Measurements from ENCODE around the gene ZSWIM8.
A peak's percentile ranks its signal among the peaks of the same experiment; 100 is the strongest.
"Not testable (repeated sequence)": the region's sequence is repeated elsewhere in the genome, so short reads cannot be mapped to it uniquely, and the experiment has no call there.

The ZSWIM8 gene

DNA sequence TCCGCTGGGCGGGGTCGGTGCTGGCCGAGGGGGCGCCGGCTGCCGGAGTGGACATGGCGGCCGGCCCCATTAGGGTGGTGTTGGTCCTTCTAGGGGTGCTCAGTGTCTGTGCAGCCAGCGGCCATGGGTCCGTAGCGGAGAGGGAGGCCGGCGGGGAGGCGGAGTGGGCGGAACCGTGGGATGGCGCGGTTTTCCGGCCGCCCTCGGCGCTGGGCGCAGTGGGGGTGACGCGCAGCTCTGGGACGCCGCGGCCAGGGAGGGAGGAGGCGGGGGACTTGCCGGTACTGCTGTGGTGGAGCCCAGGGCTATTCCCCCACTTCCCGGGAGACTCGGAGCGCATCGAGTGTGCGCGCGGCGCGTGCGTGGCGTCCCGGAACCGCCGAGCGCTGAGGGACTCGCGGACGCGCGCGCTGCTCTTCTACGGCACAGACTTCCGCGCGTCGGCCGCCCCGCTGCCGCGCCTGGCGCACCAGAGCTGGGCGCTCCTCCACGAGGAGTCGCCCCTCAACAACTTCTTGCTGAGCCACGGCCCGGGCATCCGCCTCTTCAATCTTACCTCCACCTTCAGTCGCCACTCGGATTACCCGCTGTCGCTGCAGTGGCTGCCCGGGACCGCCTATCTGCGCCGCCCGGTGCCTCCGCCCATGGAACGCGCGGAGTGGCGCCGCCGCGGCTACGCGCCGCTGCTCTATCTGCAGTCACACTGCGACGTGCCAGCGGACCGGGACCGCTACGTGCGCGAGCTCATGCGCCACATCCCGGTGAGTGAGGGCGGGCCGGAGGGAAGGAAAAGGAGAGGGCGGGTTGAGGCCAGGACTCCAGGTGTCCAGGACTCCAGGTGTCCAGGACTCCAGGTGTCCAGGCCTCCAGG lies 12.9 kb upstream of the ZSWIM8 start:
- peak; percentile 49 for DNase-seq (ENCODE audit: low read depth)

DNA sequence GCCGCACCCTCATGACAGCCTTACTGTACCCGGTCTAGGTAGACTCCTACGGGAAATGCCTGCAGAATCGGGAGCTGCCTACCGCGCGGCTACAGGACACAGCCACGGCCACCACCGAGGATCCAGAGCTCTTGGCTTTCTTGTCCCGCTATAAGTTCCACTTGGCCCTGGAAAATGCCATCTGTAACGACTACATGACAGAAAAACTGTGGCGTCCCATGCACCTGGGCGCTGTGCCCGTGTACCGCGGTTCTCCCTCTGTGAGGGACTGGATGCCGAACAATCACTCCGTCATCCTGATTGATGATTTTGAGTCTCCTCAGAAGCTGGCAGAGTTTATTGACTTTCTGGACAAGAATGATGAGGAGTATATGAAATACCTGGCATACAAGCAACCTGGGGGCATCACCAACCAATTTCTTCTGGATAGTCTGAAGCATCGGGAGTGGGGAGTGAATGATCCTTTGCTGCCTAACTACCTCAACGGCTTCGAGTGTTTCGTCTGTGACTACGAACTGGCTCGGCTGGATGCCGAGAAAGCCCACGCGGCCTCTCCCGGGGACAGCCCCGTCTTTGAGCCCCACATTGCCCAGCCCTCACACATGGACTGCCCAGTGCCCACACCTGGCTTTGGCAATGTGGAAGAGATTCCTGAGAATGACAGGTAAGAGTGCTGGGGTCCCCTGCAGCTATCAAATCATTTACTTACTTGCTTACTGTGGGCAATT lies 12.1 kb upstream of the ZSWIM8 start:
- no peak for DNase-seq (ENCODE audit: low read depth)

DNA sequence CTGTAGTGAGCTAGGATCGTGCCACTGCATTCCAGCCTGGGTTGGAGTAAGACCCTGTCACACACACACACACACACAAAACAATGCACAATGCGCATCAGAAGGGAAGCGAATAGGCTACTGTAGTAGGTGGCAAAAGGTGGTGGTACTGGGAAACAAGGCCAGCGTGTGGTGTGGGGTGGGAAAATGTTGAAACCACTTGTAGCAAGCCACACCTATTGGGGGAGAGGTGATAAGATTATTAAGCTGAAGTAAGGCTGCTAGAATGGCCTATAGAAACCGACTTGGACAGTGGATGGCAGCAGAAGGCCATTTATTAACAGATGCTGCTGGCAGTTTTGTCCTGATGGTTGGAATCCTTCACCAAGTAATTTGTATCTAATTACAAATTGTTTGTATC lies 10.8 kb upstream of the ZSWIM8 start:
- no peak for DNase-seq (ENCODE audit: low read depth)

DNA sequence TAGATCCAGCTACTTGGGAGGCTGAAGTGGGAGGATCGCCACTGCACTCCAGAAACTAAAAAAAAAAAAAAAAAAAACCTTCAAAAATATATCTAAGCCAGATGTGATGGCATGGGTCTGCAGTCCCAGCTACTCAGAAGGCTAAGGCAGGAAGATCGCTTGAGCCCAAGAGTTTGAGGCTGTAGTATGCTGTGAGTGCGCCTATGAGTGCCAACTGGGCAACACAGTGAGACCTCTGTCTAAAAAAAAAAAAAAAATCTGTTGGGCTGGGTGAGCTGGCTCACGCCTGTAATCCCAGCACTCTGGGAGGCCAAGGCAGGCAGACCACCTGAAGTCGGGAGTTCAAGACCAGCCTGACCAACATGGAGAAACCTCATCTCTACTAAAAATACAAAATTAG lies 6.4 kb upstream of the ZSWIM8 start:
- no peak for DNase-seq (ENCODE audit: low read depth)

DNA sequence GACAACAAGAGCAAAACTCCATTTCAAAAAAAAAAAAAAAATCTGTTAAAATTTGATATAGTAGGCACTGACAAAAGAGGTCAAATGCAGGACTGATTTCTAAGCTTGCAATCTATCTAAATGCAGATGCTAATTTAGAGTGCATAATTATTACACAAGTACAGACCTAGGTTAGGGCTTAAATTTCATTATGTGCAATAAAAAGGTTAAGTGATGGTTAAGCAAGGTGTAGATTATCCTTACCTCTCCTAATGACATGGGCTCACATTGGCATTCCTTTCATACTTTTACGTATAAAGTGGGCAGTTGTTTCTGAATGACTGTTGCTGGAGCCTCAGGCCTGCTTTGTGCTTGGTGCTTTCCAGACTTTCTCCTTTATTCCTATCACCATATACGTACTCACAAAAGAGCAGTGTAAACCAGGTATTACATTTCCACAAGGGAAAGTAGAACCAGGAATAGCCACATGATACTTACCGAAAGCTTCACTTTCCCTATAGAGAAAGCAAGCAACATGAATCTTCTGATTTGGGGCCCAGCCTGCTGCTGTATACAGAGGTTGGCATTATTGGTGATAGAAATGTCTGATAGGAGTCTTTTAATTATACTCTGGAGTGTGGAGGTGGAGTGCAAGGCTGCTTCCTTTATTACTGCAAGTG lies 5.7 kb upstream of the ZSWIM8 start:
- no peak for DNase-seq (ENCODE audit: low read depth)

DNA sequence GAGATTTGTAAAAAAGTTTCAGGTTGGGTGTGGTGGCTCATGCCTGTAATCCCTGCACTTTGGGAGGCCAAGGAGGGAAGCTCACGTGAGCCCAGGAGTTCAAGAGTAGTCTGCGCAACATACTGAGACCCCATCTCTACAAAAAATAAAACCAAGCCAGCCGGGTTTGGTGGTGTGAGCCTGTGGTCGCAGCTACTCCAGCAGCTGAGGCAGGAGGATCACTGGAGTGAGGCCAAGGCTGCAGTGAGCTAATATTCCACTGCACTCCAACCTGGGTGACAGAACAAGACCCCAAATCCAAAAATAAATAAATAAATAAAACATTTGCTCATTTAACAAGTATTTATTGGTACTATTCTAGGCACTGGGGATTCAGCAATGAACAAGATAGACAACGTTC lies 5.1 kb upstream of the ZSWIM8 start:
- no peak for DNase-seq (ENCODE audit: low read depth)

DNA sequence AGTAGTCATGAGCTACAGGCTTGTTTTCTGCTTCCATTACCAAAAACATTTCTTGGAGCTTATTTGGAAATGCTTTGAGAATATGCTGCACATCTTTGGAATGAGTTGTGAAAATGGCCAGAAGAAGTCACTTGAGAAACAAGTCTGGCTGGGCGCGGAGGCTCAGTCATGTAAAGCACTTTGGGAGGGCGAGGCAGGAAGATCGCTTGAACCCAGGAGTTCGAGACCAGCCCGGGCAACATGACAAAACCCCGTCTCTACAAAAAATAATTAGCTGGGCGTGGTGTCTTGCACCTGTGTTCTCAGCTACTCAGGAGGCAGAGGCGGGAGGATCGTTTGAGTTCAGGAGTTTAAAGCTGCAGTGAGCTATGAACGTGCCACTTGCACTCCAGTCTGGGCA lies 4.4 kb upstream of the ZSWIM8 start:
- DNase-seq (ENCODE audit: low read depth) = no peak

DNA sequence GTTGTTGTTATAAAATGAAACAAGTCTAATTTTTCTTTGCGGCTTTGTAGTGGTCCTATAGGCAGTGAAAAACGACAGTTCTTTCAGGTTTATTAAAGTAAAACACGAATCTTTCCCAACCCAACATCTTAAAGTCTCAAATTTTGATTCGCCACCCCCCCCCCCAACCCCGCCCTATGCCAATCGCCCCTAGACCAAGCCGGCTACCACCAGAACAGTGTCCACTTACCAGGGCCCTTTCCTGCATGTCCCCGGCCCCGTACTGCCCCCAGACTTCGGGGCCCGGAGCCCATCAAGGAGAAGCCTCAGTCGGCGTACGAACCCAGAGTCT lies 3.9 kb upstream of the ZSWIM8 start:
- no peak for DNase-seq (ENCODE audit: low read depth)

DNA sequence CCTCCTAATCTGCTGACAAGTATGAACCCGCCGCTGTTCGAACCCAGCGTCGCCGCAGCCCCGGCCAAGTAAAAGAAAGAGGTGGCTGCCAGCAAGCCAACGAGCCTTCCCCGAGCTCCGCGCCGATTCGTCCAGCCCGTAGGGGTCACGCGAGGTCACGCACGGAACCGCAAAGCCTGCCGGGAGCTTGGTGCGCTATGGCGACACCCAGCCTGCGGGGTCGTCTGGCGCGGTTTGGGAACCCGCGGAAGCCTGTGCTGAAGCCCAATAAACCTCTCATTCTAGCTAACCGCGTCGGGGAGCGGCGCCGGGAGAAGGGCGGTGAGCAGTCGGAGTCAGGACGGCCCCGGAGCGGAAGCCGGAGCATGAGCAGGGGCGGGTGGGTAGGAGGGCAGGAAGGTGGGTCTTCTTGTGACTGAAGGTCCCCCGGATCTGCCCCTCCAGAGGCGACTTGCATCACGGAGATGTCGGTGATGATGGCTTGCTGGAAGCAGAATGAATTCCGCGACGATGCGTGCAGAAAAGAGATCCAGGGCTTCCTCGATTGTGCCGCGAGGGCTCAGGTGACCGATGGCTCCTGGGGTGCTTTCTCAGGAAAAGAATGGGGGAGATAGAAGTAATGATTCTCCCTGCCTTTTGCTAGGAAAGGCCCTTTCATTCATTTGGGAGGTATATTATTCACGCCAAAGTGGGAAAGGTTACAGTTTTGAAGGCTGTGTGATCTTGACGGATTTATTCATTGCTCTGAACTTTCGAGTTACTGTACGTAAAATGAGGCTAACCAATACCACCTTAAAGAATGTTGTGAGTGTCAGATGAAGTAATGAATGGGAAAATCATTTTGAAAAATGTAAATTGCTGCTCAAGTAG lies 3.3 kb upstream of the ZSWIM8 start, which contains the start of gene CHCHD1:
Gene CHCHD1 (plus strand): TSS at position 170 of the 870 bp plus-strand sequence. CDS start 28 bp downstream, at position 198.
- peak; percentile 63 for DNase-seq (ENCODE audit: low read depth)

DNA sequence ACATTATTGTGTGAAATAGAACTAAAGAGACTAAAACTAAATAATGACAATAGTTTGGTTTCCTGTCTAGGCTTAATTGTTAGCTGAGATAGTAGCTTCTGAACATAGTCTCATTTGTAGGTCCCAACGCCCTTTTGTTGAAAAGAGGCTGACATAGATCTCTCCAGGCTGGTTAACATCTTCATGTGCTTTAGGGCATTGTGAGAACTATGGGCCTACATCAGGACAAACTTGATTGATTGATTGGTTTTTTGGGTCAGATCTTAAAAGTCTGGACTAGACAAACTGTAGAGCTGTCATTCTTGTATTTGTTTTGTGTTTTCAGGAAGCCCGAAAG lies 2.7 kb upstream of the ZSWIM8 start:
- DNase-seq (ENCODE audit: low read depth) = no peak

DNA sequence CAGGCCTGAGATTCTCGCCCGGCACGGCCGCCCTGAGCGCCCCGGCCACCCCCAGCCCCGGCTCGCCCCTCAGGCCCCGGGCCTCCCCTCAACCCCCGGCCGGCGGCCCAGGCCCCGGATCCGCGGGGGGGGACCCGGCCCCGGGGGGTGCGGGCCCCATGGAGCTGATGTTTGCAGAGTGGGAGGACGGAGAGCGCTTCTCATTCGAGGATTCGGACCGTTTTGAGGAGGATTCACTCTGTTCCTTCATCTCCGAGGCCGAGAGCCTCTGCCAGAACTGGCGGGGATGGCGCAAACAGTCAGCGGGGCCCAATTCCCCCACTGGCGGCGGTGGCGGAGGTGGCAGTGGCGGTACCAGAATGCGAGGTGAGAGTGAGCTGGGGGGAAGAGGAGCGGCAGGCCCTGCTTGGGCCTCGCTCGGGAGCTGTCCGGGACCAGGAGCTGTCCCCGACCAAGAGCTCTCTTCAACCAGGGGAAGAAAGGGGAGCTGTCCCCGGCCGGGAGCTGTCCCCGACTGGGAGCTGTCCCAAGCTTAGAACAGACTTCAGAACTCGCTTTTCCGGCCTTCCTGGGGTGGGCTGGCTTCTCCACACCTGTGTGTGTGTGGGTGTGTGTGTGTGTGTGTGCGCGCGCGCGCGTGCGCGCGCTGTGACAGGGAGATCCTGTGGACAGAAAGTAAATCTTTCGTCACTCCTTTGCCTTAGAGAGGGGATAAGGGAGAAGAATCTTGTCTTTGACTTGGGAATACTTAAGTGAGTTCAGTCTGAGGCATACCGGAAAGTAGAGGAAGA lies 510 bp downstream of the ZSWIM8 start:
- no peak for DNase-seq (ENCODE audit: low read depth)

DNA sequence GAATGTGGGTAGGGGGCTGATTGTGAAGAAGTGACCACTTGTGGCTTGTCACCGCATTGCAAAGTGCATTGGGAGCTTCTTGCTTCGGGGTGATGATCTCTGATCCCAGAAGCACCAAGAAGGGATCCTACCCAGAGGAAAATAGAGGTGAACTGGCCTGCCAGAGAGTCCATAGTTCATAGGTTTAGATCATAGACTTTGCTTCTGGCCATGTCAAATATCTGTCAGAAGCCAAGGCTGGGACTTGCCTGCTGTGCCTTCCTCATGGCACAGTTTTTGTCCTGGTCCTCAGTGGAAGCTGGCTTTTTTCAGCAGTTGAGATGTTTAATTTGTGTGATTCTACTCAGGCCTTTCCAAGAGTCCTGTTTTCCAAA lies 1.1 kb downstream of the ZSWIM8 start:
- DNase-seq (ENCODE audit: low read depth) = no peak

DNA sequence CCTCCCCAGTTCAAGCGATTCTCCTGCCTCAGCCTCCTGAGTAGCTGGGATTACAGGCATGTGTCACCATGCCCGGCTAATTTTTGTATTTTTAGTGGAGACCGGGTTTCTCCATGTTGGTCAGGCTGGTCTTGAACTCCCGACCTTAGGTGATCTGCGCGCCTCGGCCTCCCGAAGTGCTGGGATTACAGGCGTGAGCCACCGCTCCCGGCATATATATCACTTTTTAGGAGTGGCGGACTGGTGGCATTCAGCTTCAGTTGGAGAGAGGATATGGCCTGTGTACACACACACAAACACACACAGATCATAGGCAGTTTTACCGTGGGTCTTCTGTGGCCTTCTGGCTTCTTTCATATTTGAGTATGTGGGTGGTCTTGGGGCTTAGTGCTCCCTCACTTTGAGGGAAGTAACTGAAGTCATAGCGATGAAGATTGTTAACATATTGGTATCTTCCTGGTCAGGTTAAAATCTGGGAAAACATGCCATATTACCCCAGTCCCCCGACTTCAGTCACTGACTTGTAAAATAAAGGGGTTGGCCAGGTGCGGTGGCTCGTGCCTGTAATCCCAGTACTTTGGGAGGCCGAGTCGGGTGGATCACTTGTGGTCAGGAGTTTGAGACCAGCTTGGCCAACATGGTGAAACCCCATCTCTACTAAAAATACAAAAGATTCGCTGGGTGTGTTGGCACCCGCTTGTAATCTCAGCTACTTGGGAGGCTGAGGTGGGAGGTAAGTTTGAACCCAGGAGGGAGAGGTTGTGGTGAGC lies 1.8 kb downstream of the ZSWIM8 start:
- not testable (repeated sequence) for DNase-seq (ENCODE audit: low read depth)

DNA sequence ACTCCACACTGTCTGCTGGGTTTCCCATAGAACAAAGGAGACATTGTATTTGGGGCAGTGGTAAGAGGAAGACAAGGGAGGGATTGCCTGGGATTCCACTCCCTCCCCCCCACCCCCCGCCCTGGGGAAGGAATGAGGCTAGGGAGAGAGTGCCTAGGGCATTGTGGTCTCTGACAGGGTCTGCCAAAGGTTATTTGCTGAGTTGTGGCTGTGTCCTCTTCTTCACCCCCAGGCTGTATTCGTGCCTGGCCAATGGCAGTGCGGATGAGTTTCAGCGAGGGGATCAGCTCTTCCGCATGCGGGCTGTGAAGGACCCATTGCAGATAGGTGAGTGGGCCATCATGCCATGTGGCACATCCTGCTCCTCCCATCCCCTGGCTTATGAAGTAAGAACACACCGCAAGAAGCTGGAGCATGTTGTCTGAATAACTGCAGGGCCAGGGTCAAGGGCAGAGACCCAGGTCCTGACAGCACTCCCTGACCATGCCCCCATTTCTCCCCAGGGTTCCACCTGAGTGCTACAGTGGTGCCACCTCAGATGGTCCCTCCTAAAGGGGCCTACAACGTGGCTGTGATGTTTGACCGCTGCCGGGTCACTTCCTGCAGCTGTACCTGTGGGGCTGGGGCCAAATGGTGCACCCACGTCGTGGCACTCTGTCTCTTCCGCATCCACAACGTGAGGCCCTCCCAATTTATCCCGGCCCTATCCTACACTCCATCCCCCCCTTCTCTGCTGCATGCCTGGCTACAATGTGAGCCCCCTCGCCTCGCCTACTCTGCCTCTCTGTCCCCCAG lies 3.7 kb downstream of the ZSWIM8 start:
- DNase-seq (ENCODE audit: low read depth) = no peak

DNA sequence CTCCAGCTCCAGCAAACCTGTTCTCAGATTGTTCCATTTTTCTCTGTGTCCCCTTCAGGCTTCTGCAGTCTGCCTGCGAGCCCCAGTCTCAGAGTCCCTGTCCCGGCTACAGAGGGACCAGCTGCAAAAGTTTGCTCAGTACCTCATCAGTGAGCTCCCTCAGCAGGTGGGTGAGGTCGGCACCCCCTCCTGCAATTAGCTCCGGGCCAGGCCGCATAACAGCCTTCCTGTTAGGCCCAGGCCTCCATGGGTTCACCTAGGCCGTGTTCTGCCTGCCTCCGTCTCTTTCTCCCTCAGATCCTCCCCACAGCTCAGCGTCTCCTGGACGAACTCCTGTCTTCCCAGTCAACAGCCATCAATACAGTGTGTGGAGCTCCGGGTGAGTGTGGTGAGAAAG lies 4.3 kb downstream of the ZSWIM8 start:
- no peak for DNase-seq (ENCODE audit: low read depth)

DNA sequence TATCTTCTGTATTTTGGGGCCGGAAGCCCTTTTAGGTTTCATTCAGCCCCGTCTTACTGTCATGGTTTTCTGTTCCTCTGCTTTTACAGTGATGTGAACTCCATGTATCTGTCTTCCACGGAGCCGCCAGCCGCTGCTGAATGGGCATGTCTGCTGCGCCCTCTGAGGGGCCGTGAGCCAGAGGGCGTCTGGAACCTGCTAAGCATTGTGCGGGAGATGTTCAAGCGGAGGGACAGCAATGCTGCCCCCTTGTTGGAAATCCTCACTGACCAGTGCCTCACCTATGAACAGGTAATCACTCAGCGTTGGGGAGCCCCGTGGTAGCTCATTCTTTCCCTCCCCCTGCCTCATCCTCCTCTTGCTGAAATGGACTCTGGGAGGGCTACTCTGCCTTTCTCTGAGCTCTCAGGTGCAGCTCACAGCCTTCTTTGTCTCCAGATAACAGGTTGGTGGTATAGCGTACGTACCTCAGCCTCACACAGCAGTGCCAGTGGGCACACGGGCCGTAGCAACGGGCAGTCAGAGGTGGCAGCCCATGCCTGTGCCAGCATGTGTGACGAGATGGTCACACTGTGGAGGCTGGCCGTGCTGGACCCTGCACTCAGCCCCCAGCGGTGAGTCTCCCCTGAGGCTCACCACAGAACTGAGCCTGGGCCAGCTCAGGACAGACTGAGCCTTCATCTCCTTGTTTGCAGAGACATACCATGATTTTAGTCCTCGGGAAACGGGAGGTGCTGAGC lies 5.7 kb downstream of the ZSWIM8 start:
- DNase-seq (ENCODE audit: low read depth) = no peak

DNA sequence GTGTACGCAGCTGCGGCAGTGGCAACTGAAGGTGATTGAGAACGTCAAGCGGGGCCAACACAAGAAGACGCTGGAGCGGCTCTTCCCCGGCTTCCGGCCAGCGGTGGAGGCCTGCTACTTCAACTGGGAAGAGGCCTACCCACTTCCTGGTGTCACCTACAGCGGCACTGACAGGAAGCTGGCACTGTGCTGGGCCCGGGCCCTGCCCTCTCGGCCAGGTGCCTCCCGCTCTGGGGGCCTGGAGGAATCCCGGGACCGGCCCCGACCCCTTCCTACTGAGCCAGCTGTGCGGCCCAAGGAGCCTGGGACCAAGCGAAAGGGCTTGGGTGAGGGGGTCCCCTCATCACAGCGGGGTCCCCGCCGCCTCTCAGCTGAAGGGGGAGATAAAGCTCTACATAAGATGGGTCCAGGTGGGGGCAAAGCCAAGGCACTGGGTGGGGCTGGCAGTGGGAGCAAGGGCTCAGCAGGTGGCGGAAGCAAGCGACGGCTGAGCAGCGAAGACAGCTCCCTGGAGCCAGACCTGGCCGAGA lies 6.5 kb downstream of the ZSWIM8 start:
- DNase-seq (ENCODE audit: low read depth) = no peak

DNA sequence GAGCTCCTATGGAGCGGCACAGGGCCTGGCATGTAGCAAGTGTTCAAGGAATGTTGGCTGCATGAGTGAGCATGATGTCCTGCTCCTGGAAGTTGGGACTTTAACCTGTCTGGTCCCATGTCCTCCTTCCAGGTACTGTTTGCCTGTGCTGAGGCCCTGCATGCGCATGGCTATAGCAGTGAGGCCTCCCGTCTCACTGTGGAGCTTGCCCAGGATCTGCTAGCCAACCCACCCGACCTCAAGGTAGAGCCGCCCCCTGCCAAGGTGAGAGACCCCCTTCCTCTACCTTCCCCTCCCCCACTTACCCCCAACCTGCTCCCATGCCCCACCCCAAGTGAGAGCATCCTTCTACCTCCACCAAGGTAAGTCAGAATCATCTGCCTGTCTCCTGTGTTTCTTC lies 8.1 kb downstream of the ZSWIM8 start:
- DNase-seq (ENCODE audit: low read depth) = no peak

DNA sequence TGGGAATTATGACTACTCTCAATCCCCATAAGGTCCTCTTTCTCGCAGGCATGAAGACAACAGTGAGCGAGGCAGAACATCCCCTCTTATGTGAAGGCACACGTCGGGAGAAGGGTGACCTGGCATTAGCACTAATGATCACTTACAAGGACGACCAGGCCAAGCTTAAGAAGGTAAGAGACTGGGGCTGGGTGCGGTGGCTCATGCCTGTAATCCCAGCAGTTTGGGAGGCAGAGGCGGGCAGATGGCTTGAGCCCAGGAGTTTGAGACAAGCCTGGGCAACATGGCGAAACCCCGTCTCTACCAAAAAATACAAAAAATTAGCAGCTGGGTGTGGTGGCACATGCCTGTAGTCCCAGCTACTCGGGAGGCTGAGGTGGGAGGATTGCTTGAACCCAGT lies 10.1 kb downstream of the ZSWIM8 start:
- DNase-seq (ENCODE audit: low read depth) = not testable (repeated sequence)

Data from HS-5 (cell line).